Measurements from ENCODE around the gene TTC3.

- no peak for TF ChIP-seq POLR2A (IDR thresholded peaks at IDR 0.05)
- TF ChIP-seq CTCF (IDR thresholded peaks at IDR 0.05) = no peak
These were observed 17.7 kb upstream of the TTC3 start for GRCh38 chr21:37055271-37055855.
